Measurements from ENCODE around the gene GTF2IRD1.

DNA sequence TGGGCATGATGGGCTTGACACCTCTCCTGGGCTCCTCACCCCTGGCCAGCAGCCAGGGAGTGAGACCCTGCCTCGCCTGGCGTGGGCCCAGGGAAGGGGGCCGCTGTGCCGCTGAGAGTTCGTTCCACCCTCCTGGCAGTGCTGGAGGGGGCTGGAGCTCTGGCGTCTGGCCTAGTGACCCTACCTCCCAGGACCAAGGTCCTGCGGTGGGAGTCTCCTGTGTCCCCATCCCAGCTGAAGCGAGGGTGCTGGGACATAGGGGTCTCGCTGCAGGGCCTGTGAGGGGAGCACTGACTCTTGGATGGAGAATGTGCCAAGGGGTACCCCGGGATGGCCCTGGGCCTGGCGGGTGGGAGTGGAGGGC is 1.2 kb downstream of the GTF2IRD1 start:
- TF ChIP-seq, protein P1, sequence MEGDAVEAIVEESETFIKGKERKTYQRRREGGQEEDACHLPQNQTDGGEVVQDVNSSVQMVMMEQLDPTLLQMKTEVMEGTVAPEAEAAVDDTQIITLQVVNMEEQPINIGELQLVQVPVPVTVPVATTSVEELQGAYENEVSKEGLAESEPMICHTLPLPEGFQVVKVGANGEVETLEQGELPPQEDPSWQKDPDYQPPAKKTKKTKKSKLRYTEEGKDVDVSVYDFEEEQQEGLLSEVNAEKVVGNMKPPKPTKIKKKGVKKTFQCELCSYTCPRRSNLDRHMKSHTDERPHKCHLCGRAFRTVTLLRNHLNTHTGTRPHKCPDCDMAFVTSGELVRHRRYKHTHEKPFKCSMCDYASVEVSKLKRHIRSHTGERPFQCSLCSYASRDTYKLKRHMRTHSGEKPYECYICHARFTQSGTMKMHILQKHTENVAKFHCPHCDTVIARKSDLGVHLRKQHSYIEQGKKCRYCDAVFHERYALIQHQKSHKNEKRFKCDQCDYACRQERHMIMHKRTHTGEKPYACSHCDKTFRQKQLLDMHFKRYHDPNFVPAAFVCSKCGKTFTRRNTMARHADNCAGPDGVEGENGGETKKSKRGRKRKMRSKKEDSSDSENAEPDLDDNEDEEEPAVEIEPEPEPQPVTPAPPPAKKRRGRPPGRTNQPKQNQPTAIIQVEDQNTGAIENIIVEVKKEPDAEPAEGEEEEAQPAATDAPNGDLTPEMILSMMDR (conservative IDR thresholded peaks at IDR 0.05; ENCODE audit: low read depth, low read length), result no peak
- no peak for TF ChIP-seq EZH2 (IDR thresholded peaks at IDR 0.05; ENCODE audit: borderline replicate concordance, low read depth, low read length, poor library complexity, severe bottlenecking)

All from A673 (cell line).